Measurements from ENCODE around the gene ACSS1.

DNA sequence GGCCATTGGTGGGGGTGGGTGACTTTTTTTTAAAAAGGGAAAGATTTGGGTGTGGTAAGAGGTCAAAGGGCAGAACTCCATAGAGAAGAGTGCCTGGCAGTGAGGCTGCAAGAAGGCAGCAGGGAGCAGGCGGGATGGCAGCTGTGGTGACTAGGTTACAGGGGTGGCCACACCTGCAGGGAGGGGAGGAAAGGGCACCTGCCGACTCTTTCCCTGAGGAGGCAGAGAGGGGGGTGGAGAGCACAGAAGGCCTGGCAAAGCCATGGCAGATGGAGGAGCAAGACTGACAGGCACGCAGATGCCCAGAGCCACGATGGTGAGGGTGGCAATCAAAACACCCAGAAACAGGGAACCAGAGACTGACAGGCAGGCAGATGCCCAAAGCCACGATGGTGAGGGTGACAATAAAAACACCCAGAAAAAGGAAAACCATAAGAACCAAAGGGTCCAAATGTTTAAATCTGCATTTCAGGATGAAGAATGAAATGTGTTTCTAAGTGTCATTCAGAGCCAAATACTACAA lies 89.6 kb downstream of the ACSS1 start:
- TF ChIP-seq, protein P1, sequence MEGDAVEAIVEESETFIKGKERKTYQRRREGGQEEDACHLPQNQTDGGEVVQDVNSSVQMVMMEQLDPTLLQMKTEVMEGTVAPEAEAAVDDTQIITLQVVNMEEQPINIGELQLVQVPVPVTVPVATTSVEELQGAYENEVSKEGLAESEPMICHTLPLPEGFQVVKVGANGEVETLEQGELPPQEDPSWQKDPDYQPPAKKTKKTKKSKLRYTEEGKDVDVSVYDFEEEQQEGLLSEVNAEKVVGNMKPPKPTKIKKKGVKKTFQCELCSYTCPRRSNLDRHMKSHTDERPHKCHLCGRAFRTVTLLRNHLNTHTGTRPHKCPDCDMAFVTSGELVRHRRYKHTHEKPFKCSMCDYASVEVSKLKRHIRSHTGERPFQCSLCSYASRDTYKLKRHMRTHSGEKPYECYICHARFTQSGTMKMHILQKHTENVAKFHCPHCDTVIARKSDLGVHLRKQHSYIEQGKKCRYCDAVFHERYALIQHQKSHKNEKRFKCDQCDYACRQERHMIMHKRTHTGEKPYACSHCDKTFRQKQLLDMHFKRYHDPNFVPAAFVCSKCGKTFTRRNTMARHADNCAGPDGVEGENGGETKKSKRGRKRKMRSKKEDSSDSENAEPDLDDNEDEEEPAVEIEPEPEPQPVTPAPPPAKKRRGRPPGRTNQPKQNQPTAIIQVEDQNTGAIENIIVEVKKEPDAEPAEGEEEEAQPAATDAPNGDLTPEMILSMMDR (IDR thresholded peaks at IDR 0.05), result no peak
- TF ChIP-seq ESRRA (IDR thresholded peaks at IDR 0.05; ENCODE audit: borderline replicate concordance, low read length), result no peak
- TF ChIP-seq POLR2A (IDR thresholded peaks at IDR 0.05; ENCODE audit: low read length), result no peak
- no peak for TF ChIP-seq MYC (IDR thresholded peaks at IDR 0.05; ENCODE audit: borderline replicate concordance, low read length)
- TF ChIP-seq RCOR1 (IDR thresholded peaks at IDR 0.05; ENCODE audit: low read depth, low read length), result no peak
- TF ChIP-seq NR3C1 (IDR thresholded peaks at IDR 0.05), result no peak
- TF ChIP-seq, protein P2, sequence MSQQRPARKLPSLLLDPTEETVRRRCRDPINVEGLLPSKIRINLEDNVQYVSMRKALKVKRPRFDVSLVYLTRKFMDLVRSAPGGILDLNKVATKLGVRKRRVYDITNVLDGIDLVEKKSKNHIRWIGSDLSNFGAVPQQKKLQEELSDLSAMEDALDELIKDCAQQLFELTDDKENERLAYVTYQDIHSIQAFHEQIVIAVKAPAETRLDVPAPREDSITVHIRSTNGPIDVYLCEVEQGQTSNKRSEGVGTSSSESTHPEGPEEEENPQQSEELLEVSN (IDR thresholded peaks at IDR 0.05; ENCODE audit: borderline replicate concordance, low read depth), result no peak
- TF ChIP-seq, protein P3, sequence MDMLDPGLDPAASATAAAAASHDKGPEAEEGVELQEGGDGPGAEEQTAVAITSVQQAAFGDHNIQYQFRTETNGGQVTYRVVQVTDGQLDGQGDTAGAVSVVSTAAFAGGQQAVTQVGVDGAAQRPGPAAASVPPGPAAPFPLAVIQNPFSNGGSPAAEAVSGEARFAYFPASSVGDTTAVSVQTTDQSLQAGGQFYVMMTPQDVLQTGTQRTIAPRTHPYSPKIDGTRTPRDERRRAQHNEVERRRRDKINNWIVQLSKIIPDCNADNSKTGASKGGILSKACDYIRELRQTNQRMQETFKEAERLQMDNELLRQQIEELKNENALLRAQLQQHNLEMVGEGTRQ (IDR thresholded peaks at IDR 0.05), result no peak
- TF ChIP-seq HDAC2 (IDR thresholded peaks at IDR 0.05), result no peak
- TF ChIP-seq, protein P4, sequence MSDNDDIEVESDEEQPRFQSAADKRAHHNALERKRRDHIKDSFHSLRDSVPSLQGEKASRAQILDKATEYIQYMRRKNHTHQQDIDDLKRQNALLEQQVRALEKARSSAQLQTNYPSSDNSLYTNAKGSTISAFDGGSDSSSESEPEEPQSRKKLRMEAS (IDR thresholded peaks at IDR 0.05), result no peak
- no peak for TF ChIP-seq RARB (CRISPR knock-in tag; IDR thresholded peaks at IDR 0.05)
- TF ChIP-seq EP300 (IDR thresholded peaks at IDR 0.05), result no peak

All from A549 (cell line).